ENCODE measurements around the gene UGT2B10.

GRCh38 chr4:68865188-68865638, 49.4 kb downstream of the UGT2B10 start:
- TF ChIP-seq CTCF (IDR thresholded peaks at IDR 0.05; ENCODE audit: poor library complexity, severe bottlenecking), result no peak
- no peak for TF ChIP-seq EZH2 (IDR thresholded peaks at IDR 0.05; ENCODE audit: borderline replicate concordance, insufficient read depth, low read length, poor library complexity, severe bottlenecking)
- TF ChIP-seq POLR2AphosphoS5 (IDR thresholded peaks at IDR 0.05), result no peak
- TF ChIP-seq RAD21 (conservative IDR thresholded peaks at IDR 0.05), result no peak
- TF ChIP-seq REST (IDR thresholded peaks at IDR 0.05; ENCODE audit: borderline replicate concordance), result no peak
- no peak for TF ChIP-seq EP300 (conservative IDR thresholded peaks at IDR 0.05; ENCODE audit: poor library complexity, severe bottlenecking)
